HG02571 (cell line): ENCODE results near the gene BACE2.
"Not testable (repeated sequence)": the region's sequence is repeated elsewhere in the genome, so short reads cannot be mapped to it uniquely, and the experiment has no call there.

Source experiments
- ATAC-seq: cut with Tn5 transposase; IDR thresholded peaks from one replicate; pipeline ENCODE4 v1.9.1; 2021; ENCODE audit warnings: mild to moderate bottlenecking, moderate library complexity; ENCODE audit not compliant: unreplicated experiment

The BACE2 gene

GRCh38 chr21:41258617-41259016, 90.7 kb downstream of the BACE2 start:
- ATAC-seq, result no peak

- ATAC-seq, result no peak
These were observed 92.5 kb downstream of the BACE2 start for GRCh38 chr21:41260428-41260827.

DNA sequence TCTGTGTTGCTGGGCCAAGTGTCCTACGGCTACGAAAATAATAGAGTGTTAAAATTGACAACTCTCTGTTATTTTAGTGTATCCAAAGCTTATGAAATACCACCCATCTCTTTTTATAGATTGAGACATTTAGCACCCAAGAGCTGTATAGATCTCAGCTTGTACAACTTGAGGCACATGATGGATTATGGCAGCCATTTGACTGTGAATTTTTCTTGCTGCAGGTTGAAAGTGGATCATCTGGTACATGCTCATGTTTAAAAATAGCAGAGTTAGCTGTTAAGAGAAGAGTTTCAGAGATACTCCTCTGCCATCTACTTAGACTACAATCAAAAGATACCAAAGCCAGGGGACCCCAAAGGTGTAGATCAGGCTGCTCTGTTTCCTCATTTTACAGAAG, 99.4 kb downstream of the BACE2 start:
- no peak for ATAC-seq

- ATAC-seq, result no peak
These were observed 101.6 kb downstream of the BACE2 start for GRCh38 chr21:41269535-41269934.

- no peak for ATAC-seq
These were observed 109.2 kb downstream of the BACE2 start for GRCh38 chr21:41277196-41277595.

DNA sequence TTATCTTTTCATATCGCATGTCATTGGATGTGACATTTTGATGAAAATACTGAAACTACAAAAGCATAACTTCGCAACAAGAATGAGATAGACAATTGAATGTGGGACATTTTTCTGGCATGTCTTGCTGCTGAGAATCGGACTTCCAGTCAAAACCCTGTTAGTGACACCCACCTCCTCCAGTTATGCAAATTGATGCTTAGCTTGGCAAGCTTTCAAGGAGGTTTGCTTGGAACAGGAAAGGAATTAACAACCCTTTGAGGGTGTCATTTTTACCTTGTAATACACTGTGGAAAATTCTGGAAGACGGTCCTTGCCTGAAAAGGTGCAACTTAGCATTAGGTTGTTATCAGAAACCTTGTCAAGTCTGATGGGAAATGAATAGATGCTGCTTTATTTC, 109.9 kb downstream of the BACE2 start:
- no peak for ATAC-seq

- ATAC-seq, result no peak
These were observed 112.4 kb downstream of the BACE2 start for GRCh38 chr21:41280115-41280919.

GRCh38 chr21:41282412-41282811, 114.5 kb downstream of the BACE2 start:
- no peak for ATAC-seq

DNA sequence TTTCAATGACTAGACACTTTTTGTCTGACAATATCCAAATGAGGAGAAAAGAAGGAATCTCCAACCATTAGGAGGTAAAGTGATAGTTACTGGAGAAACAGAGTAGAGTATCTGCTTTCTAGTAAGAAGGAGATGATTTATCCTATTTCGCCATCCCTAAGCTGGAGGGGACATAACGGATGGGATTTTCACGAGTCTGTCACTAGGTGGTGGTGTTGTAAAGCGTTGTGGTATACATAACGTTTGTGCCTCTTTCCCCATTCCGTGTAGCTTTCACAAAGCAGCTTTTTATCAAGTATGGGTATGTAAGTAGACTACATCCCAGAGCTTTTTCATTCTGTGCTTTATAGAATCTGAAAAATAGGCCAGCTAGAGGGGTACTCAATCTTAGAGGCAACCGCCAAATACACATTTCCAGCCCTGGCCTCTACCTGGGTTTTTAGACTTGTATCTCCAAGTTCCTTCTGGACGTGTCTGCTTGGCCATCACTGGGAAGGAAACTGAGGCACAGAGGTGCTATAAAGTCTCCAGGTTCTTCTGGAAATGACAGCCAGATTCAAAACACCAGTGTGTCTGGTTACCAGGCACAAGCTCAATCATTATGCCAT, 115.4 kb downstream of the BACE2 start:
- no peak for ATAC-seq

GRCh38 chr21:41289431-41289830, 121.5 kb downstream of the BACE2 start:
- no peak for ATAC-seq

- no peak for ATAC-seq
These were observed 122.3 kb downstream of the BACE2 start for GRCh38 chr21:41290106-41290799.

DNA sequence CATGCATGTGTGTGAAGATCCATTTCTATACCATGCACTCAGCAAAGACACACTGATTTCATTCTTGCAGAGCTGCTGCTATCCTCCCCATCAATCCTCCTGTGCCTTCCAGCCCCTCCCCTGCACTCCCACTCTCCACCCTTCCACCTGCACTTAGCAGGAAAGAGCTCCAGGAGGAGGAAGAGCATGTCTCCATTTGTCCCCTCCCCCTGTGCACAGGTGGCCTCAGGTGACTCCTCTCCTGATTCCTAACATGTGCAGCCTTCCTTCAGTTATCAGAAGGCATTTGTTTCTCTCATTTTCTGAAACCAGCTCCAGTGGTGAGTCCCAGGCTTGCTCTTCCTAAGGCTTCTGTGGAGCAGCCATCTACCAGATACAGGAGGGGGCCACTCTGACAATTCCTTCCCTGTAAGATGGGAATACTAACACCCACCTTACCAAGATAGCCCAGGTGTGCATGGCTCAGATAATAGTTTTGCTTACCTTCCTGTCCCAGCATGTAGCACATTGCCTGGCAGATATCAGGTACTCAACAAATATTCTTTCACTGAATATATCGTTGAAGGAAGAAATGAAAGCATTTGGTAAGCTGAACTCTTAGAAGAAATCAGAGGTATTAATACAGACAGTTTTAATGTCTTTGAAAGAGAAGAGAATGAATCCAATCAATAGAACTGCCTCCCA, 126.7 kb downstream of the BACE2 start:
- no peak for ATAC-seq

DNA sequence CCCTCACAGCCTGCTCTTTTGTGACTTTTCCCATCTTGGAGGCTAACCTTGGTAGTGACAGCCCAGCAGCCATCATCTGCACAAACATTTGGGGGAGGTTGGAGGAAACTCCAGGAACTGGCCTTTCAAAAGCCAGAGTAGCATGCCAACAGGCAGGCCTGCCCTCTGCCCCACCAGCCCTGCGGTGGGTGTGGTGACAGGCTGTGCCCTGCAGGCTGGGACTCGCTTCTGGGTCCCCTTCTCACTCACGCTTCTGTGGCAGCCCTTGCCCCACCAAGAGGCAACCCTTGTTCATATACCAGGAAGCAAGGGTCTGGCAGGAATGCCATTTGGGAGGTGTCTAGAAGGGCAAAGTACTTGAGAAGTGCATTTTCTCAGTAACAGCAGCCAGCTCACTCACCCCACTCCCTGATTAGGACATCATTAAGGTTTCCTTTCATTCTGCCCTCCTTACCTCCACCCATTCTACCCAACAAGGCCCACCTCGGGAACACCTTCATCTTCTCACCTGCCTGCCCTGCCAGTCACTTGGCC, 127.8 kb downstream of the BACE2 start:
- ATAC-seq, result no peak

GRCh38 chr21:41302976-41303375, 135.0 kb downstream of the BACE2 start:
- ATAC-seq, result no peak

DNA sequence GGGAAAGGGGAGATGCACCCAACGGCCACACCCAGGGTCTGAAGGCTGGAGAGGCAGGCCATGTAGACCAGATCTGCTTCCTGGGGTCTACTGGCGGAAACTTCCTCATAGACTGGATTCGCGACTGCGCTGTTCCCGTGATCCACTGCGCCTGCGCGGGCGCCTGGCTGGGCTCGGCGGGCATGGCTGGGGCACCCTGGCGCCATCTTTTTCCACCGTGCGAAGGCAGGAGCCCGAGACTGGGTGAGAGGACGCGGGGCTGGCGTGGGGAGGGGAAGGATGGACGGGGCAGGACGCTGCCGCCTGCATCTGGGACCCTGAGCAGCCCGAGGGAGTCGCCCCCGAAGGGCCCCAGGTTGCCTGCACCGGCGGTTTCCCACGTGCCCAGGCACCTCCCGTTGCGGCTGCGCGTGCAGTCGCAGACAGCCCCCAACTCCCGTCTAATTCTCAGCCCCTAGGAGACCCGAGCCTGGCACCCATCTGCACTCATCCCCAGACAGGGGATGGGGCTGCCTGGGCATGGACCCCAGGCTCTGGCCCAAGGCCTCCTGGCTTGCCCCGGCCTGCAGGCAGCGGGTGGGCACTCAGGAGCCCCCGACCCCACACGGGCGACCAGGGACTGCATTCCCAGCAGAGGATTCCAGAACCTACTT, 136.2 kb downstream of the BACE2 start:
- no peak for ATAC-seq

DNA sequence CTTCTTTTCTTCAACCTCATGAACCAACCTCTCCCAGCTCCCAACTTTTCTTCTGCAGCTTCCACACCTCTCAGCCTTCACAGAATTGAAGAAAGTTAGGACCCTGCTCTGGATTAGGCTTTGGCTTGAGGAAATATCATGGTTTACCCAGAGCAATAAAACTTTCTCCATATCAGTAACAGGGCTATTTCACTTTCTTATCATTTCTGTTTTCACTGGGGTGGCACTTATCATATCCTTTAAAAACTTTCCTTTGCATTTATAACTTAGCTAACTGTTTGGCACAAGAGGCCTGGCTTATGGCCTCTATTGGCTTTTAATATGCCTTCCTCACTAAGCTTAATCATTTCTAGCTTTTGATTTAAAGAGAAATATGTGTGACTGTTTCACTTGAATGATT, 139.3 kb downstream of the BACE2 start:
- no peak for ATAC-seq

GRCh38 chr21:41313285-41314164, 145.6 kb downstream of the BACE2 start:
- ATAC-seq, result not testable (repeated sequence)

DNA sequence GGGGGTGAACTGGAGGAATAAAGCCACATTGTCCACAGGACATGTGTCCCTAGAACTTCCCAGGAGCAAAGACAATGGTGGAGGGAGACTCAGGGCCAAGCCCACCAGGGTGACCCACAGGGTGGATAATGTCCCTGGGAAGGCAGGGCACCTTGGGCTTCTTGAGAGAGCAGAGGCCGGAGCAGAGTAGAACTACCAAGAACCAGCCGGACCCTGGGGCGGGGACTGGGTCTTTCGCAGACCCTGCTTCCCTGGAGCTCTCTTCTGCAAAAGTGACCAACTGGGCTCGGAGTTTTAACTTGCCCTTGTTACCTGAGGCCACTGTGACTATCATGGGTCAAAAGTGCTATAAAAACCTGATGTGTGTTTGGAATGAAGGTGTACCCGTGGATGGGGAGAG, 147.8 kb downstream of the BACE2 start:
- ATAC-seq, result no peak

DNA sequence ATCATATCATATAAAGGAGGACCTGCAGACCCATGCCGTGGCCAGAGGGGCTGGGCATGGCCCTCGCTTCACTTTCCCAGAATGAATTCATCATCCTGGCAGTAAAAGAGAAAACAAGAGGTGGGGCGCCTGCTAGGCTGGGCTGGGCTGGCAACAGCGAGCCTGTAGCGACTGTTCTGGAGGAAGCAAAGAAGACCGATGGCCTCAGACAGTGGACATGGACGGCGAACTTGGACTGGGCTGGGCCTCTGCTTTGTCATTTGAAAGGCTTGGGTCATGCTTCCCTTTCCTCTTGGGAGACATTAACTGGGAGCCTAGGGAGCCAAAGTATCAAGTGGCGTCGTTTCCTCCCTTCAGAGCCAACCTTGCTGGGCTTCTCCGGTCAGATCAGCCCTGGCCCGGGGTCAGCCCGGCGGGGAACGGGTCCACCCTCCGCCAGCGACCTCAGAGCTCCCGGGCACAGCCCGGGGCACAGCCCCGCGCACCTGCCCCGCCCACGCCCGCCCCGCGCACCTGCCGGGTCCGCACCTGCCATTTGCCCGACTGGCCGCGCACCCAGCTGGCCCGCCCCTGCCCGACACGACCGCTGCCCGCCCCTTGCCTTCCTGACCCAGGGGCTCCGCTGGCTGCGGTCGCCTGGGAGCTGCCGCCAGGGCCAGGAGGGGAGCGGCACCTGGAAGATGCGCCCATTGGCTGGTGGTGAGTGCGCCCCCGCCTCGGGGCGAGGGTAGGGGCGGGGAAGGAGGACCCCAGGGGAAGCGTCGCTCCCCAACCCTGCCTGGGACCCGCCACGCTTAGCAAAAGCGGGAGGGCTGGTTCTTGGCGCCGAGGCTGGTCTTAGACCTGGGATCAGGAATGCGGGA, 148.5 kb downstream of the BACE2 start, which contains the start of gene FAM3B:
Gene FAM3B, plus strand, starts transcription at position 602 of the 863 bp plus-strand sequence. Its CDS starts 79 bp downstream, at position 681.
- no peak for ATAC-seq
